GM04503 (cell line): ENCODE measurements around the gene OGFOD3.

Experiments
- DNase-seq: peaks from one replicate; pipeline ENCODE4 v3.0.0-alpha.2; 2012; ENCODE audit warnings: low read depth

Gene OGFOD3

GRCh38 chr17:82446124-82446523 is 27.7 kb upstream of the OGFOD3 start:
- DNase-seq = no peak

DNA sequence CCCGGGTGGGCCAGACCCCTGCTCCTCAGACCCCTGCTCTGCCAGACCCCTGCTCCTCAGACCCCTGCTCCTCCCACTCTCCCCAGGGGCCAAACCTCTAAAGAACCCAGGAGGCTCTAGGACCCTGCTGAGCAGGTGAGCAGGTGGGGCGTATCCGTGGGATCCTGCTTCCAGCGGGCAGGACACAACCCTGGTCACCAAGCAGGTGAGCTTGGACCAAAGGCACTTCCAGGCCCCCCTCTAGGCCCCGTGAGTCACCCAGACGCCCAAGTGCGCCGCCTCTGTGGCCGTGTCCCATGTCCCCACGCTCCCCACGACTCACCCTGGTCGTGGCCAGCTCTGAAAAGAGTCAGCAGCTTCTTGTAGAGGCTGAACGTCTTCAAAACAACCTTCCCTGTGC is 27.2 kb upstream of the OGFOD3 start:
- DNase-seq = no peak

DNA sequence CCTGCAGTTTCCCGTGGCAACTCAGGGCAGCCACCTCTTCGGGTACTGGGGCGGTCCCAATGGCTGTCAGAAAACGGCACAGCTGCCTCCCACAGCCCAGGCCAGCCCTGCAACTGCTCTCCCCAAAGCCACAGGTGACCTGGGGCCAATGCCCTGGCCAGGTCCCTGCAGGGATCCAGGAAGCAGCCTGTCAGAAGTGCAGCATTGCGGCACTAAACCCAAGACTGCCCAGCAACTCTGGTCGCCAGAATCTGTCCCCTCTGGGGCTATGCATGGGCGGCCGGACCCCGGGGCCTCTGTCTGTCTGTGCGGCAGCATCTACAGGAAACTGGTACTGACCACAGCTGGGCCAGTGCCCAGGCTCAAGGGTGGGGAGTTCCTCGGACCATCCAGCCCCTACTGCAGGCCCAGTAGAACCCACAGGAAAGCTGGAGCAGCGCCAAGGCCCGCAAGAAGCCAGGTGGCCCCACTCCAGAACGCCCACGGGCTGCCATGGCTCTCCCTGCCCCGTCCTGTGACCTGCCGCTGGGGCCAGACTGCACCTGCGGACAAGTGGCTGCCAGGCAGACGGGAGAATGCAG is 26.6 kb upstream of the OGFOD3 start:
- no peak for DNase-seq

DNA sequence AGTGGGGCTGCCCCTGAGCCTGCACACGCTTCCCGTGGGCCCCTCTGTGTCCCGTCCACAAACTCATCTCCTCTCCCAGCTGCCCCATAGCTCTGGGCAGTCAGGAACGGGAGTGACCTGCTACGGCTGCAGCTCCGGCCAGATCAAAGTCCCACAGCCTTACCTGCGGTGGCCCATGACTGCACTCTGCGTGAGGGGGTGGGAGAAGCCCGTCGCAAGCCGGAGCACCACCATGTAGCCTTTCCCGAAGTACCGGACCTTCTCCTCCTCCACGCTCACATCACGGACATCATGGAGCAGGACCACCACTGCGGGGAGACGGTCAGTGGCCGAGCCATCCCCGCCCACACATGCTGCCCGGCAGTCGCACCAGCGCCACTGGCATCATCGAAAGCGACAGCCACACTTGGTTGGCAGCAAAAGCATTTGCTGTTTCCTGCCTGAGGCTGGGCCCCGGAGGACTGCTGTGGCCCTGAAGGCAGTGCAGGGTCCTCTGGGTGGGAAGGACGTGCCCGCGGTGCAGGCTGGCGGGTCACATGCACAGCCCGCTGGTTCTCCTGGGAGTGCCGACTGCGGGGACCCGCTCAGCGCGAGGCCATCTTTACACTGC is 26.0 kb upstream of the OGFOD3 start:
- DNase-seq = no peak

DNA sequence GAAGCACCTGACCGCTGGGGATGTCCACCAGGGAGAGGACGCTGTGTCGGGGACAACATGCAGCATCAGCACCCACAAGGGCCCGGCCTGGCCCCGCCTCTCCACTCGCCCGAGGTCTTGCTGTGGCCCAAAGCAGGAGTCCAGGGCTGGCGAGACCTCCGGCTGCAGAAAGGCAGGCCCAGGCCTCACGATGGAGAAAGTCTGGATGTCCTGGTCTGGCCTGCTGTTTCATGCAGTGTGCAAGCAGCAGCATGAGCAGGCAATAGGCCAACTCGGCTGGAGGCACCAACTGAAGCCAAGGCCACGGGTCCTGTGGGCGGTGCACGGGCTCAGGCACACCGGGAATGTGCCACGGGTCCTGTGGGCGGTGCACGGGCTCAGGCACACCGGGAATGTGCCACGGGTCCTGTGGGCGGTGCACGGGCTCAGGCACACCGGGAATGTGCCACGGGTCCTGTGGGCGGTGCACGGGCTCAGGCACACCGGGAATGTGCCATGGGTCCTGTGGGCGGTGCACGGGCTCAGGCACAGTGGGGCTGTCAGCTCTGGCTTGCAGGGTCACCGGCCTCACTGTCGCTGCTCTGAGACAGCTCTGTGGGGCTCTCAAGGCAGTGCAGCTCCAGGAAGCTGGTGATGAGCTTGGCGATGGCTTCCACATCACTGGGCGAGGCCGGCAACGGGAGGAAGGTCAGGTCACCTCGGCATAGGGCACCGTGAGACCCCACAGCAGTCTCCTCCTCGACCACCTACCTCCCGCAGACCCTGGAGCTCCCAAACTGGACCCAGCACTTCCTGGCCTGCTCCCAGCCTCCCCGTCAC is 25.3 kb upstream of the OGFOD3 start:
- DNase-seq = no peak

DNA sequence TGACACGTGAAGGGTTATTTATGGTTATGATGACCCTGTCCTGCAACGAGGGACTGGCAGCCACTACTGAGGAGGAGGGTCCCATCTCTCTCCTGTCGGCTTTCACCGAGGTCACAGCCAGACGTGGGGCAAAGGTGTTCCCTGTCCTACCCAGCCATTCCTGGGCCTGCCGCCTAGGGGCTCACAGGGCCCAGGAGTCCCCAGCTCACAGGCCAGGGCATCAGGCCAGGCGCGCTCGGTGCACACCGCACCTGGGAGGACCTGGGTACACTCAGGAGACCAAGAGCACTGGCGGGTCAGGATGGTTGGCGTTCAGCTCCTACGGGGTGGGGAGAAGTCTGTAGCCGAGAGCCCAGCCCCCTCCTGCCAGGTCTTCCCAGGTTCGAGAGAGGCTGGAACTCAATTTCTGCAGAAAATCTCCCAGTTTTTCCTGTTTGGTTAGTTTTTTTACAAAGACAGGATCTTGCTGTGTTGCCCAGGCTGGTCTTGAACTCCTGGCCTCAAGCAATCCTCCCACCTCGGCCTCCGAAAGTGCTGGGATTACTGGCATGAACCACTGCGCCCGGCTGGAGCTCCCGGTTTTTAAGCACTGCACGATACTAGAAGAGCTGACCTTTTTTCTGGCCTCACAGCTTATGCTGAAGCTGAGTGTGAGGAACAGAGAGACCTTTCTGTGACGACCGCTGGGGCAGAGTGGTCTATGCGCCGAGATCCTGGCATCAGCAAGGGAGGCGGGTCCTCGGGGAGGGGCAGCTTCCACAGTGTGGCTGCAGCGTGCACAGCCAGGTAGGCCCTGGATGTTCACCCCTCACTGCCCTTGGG is 24.5 kb upstream of the OGFOD3 start:
- no peak for DNase-seq

DNA sequence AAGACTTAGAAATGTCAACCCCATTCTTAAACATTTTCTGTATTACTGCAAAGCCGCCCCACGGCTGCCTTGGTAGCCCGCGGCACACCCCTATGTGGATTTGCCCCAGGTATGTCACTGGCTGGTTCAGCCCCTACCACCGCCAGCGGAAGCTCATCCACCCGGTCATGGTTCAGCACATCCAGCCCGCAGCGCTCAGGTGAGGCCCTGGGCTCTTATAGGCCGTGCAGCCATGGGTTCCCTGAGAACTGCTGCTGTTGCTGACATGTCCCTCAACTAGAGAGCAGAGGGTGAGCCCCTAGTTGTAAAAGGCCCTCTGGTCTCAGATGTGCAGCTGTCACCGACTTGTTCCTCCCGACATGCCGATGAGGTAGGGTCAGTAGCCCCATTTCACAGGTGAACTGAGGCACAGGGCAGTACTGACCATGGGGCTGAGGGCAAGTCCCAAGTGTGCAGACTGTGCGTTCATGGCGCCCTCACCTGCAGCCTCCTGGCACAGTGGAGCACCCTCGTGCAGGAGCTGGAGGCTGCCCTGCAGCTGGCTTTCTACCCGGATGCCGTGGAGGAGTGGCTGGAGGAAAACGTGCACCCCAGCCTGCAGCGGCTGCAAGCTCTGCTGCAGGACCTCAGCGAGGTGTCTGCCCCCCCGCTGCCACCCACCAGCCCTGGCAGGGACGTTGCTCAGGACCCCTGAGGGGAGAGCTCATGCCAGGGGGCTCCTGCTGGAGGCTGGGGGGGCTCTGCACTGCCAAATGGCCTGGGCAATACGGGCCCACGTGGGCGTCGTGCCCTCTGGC is 23.5 kb upstream of the OGFOD3 start:
- no peak for DNase-seq

GRCh38 chr17:82440991-82441627 is 22.7 kb upstream of the OGFOD3 start:
- DNase-seq = no peak

DNA sequence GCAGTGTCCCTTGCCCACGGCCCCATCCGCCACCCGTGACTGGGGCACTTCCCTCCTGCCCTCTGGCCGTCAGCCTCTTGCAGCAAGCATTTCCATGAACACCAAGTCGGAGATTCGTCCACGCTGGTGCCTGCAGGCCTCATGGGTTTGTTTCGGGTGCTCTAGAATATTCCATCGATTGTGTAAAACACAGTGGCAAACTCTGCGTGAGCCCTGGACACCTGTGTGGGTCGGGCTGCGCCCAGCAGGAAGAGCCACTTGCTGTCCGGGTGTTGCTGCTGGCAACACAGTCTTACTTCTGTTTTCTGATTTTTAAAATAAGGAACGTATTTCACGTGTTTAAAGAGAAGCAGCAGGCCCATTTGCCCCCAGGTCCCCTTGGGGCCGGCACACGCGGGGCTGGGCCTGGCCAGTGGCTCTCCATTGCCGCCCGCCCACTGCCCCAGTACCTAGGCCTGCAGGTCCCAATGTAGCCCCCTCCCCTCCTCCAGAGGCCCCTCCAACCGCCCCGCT is 22.1 kb upstream of the OGFOD3 start:
- DNase-seq = no peak

- DNase-seq = no peak
Measured at GRCh38 chr17:82439829-82440365, 21.5 kb upstream of the OGFOD3 start.

- DNase-seq = no peak
Measured at GRCh38 chr17:82439194-82439828, 20.9 kb upstream of the OGFOD3 start.

DNA sequence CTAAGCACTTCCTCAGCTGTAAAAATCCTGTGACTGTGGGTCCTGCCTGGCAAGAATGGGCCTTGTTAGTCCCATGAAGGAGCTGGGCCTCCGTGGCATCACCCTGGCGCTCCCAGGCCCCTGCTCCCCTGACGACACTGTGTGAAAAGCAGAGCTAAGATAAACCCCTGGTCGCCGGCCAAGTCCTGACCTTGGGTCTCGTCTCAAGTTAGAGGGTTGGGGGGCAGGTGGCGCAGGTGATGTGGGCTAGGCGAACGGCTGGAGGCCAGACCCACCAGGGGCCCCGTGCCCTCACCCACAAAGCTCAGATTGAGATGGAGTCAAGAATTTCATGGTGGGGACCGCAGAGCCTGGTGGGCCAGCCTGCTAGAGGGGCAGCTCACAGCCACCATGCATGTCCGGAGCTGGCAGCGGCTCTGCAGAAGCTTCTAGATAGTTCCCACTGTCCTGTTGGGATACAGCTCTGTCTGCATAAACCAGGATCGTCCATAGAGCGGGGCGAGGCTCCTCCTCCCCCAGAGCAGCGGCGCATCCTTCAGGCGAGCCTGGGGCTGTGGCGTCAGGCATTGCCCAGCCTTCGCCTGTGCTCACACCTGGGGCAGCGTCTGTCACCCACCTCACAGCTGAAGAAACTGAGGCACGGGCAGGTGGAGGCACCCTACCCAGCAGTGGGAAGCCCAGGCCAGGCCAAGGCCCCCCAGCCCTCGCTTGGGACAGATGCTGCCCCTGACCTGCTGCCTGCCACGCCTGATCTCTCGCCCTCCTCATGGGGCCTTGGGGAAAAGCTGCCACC is 20.2 kb upstream of the OGFOD3 start:
- DNase-seq = no peak

DNA sequence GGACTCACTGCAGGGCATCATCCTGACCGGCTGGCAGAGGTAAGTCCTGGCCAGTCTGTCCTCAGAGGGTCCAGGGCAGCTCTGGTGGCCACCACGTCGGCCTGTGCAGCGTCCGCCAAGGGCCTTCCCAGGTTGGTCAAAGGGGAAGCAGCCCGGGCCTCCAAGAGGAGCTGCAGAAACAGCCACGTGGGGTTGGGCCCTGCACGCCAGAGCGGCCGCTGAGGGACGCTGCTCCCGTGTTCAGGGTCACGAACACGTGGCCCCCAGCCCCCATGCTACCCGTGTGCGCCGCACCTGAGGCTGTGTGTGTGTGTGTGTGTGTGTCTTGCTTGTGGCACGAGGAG is 18.9 kb upstream of the OGFOD3 start:
- DNase-seq = no peak

DNA sequence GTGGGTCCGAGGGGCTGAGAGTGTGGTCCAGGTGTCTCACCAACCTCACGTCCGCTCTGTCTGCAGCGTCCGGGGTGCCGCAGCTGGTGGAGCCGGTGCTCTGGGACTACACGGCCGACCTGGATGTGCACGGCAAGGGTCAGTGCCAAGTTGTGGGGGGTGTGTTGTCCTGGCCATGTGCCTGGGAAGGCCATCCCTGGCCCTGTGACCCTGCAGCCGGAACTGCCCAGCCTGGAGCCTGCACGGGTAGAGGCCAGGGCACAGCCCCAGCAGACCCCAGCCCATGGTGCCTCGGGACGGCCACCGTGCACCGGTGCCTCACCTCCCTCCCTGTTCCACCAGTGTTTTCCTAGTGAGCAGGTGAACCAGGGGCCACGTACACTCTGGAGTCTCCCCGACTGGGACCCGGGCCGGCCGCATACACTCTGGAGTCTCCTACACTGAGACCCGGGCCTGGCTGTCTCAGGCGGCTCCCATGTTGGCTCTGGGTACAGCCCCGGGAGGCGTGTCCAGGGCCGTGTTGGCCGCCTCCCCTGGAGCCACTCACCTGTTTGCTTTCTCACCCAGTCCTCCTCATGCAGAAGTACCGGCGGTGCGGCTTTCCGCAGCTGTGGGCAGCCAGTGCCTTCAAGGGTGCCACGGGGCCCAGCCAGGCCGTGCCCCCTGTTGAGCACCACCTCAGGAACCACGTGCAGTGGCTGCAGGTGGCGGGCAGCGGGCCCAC is 18.4 kb upstream of the OGFOD3 start:
- DNase-seq = no peak

DNA sequence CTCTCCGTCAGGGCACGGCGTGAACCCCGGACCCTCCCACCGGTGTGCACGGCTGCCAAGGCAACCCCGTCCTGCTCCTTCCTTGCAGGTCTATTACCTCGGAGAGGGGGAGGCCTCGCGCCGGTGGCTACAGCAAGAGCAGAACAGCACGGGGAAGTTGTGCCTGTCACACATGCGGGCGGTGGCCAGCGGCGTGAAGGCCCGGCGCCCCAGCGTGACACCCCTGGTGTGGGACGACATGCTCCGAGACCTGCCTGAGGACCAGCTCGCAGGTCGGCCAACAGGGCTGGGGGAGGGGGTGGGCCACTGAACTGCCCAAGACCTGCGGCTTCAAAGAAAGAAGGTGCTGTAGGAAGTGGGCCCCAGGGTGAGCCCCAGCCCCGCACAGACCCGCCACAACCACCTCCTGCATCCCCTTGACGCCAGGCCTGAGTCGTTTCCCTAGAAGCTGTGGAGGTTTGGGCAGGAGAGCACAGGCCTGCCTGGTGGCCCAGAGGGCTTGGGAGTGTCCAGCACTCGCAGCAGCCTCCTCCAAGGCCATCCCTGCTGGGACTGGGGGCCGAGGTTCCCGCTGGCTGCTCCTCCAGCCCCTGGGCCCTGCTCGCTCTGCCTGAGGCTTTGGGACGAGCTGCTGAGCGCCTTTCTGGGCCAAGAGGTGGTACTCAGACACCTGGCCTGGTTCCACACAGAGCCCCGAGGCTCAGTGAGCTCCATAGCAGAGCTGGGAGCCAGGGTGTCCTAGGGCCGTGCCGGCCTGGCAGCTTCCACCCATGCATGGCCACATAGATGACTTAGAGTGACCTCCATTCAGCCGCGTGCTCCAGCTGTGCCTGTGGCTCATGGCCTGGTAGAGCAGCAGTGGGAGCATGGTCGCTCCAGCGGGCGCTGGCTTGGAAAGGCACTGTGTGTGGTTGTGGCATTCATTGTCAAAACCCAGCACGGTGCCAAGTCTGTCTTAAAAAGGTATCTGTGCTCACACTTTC is 17.5 kb upstream of the OGFOD3 start:
- no peak for DNase-seq

DNA sequence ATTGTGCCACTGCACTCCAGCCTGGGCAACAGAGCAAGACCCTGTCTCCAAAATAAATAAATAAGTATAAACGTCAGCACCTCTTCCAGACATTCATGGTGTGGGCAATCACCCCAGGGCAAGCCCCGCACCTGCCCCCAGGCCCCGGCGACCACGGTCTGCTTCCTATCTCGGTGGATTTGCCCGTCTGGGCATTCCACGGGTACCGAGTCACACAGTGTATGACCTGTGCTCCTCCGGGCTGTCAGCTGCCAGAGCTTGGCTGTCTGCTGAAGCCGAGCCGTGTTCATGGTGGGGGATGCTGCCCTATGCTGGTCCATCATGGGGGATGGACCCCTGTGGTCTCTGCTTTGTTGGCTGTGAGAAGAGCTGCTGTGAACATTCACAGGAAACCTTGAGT is 16.7 kb upstream of the OGFOD3 start:
- DNase-seq = no peak

DNA sequence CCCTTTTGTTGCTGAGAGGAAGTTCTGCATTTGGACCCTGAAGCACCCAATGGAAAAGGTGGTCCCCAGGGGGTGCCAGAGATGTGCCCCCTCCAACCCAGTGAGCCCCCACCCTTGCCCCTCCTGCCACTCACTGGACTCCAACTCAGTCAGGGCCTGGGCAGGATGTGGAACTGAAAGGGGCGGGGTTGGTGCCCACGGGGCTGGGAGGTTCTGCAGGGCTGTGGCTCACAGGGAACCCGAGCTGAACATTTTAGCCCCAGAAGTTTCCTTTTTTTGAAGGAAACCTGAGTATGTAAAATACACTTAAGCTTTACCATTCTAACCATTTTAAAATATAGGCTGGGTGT is 15.8 kb upstream of the OGFOD3 start:
- DNase-seq = no peak
